BJ (cell line): ENCODE results near the gene FIBCD1. TPM values are rescaled to one million over a fixed set of nuclear protein-coding genes. Genes with fewer than 3 reads are reported as not detected.

Source experiments
- CTCF ChIA-PET: fragments of 350-600 bp; formaldehyde crosslinking; extraction: SDS; loops from one replicate; lab custom pipeline; 2021; ENCODE audit warnings: antibody characterized with exemption, inconsistent platforms; lab: Yijun Ruan, JAX
- POLR2A ChIA-PET: fragments of 300-600 bp; sonication (Branson Sonifier 250); formaldehyde crosslinking; extraction: SDS; loops from one replicate; lab custom pipeline; 2021; ENCODE audit warnings: antibody characterized with exemption; lab: Charles Lee
- DNase-seq: peaks from one replicate; pipeline ENCODE4 v3.0.0-alpha.2; 2011; ENCODE audit warnings: low read depth
- H3K27me3 ChIP-seq: 2 replicates; pipeline ENCODE4 v1.6.0; 2011; ENCODE audit warnings: low read length; ENCODE audit not compliant: control insufficient read depth, insufficient read depth
- H3K36me3 ChIP-seq: 2 replicates; pipeline ENCODE4 v1.5.1; 2011; ENCODE audit warnings: low read length; ENCODE audit not compliant: control insufficient read depth, insufficient read depth
- H3K4me3 ChIP-seq: 2 replicates; pipeline ENCODE4 v1.5.1; 2011; ENCODE audit warnings: low read depth, mild to moderate bottlenecking, control low read depth, low read length
- CTCF ChIP-seq: IDR thresholded peaks from 2 replicates; pipeline ENCODE4 v1.5.1; 2011; ENCODE audit warnings: low read depth, mild to moderate bottlenecking, control low read depth, inconsistent platforms, low read length, moderate library complexity; ENCODE audit not compliant: insufficient read depth
- polyA plus RNA-seq: library from polyadenylated mRNA; depleted of rRNA; stranded (reverse); fragments of >200 nt; gene quantifications from 2 replicates; pipeline ENCODE4 v1.2.3, GENCODE V29; 2011

The FIBCD1 gene
- polyA plus RNA-seq, 1 experiment: 1.4 TPM

- CTCF ChIA-PET: interaction anchor here (1.6 kb wide), 1 partner anchor 12 kb away, joined by 7 read pairs; no protein-coding TSS in a partner anchor
- POLR2A ChIA-PET: no interaction called here
Measured at GRCh38 chr9:130954317-130954716, 15.3 kb upstream of the FIBCD1 start.

GRCh38 chr9:130952065-130952762 lies 13.2 kb upstream of the FIBCD1 start:
- ChIA-PET POLR2A (no interaction called here), CTCF (interaction anchor here (0.7 to 1.1 kb wide), 3 partner anchors 11 to 251 kb away, joined by 3 to 4 read pairs (median 3); no protein-coding TSS in a partner anchor)
- no peak for DNase-seq
- no peak for TF ChIP-seq CTCF
- Histone ChIP-seq H3K27me3 (peaks cover 12% of the 10 kb centered on the region), H3K4me3 (no peak overlapping the region), H3K36me3 (no peaks in the 10 kb centered on the region)

More at GRCh38 chr9:130954317-130954716, 15.3 kb upstream of the FIBCD1 start:
- peaks cover 12% of the 10 kb centered on the region for H3K27me3 ChIP-seq
- H3K36me3 ChIP-seq: no peaks in the 10 kb centered on the region
- DNase-seq: no peak
- H3K4me3 ChIP-seq: no peak overlapping the region
- no peak for TF ChIP-seq CTCF

GRCh38 chr9:130950039-130950311 lies 10.9 kb upstream of the FIBCD1 start:
- ChIA-PET POLR2A (no interaction called here), CTCF (no interaction called here)
- no peaks in the 10 kb centered on the region for H3K36me3 ChIP-seq
- TF ChIP-seq CTCF: no peak
- peaks cover 13% of the 10 kb centered on the region for H3K27me3 ChIP-seq
- DNase-seq: no peak
- no peak overlapping the region for H3K4me3 ChIP-seq

- Histone ChIP-seq H3K36me3 (no peaks in the 10 kb centered on the region), H3K4me3 (no peak overlapping the region), H3K27me3 (peaks cover 14% of the 10 kb centered on the region)
- TF ChIP-seq CTCF: no peak
- ChIA-PET POLR2A (no interaction called here), CTCF (no interaction called here)
- DNase-seq: no peak
Measured at GRCh38 chr9:130949188-130950038, 10.4 kb upstream of the FIBCD1 start.

- Histone ChIP-seq H3K27me3 (peaks cover 16% of the 10 kb centered on the region), H3K36me3 (no peaks in the 10 kb centered on the region), H3K4me3 (no peak overlapping the region)
- POLR2A ChIA-PET: no interaction called here
- no peak for DNase-seq
- no peak for TF ChIP-seq CTCF
- CTCF ChIA-PET: no interaction called here
Measured at GRCh38 chr9:130948266-130948665, 9.2 kb upstream of the FIBCD1 start.
